Body of pancreas (tissue), 4 donors: ENCODE data around the gene STK31.

ENCODE experiments used
- CTCF ChIP-seq, 7 experiments: fragments of 450-650 bp in 4 of 7; fragments of 200-600 bp in 3 of 7; sonication (generic) in 3 of 7; IDR thresholded peaks; one replicate each; pipeline ENCODE4 v1.5.1; 2016 to 2019; ENCODE audit warnings: antibody characterized with exemption in 7 of 7
- POLR2A ChIP-seq, 3 donors: fragments of 450-650 bp; IDR thresholded peaks; one replicate each; pipeline ENCODE4 v1.6.1; 2016; ENCODE audit warnings: antibody characterized with exemption in 3 of 3, mild to moderate bottlenecking in 2 of 3

- no peak for TF ChIP-seq CTCF (IDR thresholded peaks at IDR 0.05)
- TF ChIP-seq POLR2A (IDR thresholded peaks at IDR 0.05), result no peak
Measured at GRCh38 chr7:23788843-23789242, 78.8 kb downstream of the STK31 start.
